Stimulated activated CD8-positive, alpha-beta memory T cell treated with anti-CD3 and anti-CD28 coated beads, Interleukin-12 subunit alpha, Interleukin-12 subunit beta, amount 100 ng/mL, for 4 hours (primary cell): ENCODE measurements around the gene ATAT1.
A peak's percentile ranks its signal among the peaks of the same experiment; 100 is the strongest.

Experiments used
- DNase-seq: peaks from one replicate; pipeline ENCODE4 v3.0.0-alpha.2; 2020; ENCODE audit warnings: low read depth

Gene ATAT1

DNA sequence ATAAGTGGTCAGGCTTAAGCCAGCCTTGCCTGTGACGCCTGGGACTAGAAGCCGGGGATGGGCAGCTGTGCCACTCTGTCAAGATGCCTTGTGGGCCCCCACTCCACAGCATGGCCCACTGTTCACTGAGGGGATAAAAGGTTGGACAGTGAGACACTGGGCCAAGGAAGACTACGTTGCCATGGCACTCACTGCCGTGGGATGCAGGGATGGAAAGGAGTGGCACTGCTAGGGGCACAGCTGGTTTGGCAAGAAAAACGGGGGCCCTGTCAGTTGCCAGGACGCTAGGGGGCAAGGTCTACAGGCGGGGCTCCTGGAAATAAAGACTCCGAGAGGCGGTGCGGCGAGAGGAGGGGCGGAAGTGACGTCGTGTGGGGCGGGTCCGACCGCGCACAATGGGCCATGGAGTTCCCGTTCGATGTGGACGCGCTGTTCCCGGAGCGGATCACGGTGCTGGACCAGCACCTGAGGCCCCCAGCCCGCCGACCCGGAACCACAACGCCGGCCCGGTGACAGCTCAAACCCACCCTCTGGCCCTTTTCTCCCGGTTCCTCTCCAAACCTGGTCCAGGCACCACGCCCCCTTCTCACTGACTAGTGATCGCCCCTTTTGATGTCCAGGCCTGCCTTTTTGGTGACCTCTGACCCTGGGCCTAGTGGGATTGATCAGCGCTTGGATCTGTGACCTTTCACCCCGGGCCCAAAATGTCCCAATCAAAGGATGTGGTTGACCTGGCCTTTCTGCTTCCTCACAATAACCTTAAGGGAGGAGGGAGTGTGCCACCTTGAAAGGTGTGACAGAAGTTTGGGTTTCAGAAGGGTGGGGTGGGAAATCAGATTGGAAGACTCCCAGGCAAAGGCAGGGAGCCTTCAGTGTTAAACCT is at the start of gene ATAT1:
ATAT1 (plus strand) TSS at position 391 of the 883 bp plus-strand sequence.
- DNase-seq, result peak; percentile 79

DNA sequence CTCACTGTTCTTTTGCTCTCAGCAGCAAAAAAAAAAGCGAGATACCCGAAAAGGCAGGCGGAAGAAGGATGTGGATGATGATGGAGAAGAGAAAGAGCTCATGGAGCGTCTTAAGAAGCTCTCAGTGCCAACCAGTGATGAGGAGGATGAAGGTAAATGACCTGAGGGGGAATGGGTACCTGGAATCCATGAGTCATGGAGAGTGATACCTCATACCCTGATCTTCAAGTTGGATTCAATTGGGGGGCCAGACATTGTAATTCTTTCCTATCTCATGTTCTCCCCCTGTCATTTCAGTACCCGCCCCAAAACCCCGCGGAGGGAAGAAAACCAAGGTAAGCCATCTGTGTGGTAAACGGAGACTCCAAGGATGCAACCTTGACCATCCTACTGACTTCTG is 48.6 kb upstream of the ATAT1 start:
- DNase-seq, result no peak

DNA sequence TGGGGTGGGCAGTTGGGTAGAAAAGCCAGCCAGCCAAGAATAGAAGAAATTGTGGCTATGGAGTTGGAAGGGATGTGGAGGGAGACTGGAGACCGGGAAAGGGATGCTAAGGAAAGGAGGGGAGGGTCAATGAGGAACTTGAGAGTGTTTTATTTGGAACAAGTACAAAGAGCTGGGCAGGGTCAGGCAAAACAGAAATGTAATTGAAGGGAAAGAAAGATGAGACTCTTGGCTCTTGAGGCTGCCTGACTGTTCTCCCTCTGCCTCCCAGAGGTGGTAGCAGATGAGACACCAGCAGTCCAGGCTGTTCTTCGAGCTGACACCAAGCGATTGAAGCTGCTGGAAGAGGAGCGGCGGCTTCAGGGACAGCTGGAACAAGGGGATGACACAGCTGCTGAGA is 42.8 kb upstream of the ATAT1 start:
- DNase-seq, result no peak

DNA sequence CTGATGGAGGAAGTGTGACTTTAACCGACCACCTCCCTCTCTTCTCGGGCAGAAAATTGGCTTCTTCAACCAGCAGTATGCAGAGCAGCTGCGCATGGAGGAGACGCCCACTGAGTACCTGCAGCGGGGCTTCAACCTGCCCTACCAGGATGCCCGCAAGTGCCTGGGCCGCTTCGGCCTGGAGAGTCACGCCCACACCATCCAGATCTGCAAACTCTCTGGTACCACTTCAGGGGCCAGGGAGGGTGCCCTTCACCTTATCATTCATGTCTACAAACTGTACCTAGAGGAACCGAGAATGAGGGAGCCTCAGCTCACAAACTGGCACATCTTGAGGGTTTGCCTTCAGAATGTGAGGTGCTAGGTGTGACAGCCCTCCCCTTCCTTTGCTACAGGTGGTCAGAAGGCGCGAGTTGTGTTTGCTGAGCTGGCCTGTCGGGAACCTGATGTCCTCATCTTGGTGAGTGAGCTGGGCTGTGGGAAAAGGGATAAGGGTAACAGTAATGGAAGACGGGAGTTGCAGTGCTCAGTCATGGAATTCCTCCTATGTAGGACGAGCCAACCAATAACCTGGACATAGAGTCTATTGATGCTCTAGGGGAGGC is 36.8 kb upstream of the ATAT1 start:
- no peak for DNase-seq

DNA sequence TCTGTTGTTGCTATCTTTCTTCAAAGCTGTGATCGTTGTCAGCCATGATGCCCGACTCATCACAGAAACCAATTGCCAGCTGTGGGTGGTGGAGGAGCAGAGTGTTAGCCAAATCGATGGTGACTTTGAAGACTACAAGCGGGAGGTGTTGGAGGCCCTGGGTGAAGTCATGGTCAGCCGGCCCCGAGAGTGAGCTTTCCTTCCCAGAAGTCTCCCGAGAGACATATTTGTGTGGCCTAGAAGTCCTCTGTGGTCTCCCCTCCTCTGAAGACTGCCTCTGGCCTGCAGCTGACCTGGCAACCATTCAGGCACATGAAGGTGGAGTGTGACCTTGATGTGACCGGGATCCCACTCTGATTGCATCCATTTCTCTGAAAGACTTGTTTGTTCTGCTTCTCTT is 36.2 kb upstream of the ATAT1 start:
- no peak for DNase-seq

DNA sequence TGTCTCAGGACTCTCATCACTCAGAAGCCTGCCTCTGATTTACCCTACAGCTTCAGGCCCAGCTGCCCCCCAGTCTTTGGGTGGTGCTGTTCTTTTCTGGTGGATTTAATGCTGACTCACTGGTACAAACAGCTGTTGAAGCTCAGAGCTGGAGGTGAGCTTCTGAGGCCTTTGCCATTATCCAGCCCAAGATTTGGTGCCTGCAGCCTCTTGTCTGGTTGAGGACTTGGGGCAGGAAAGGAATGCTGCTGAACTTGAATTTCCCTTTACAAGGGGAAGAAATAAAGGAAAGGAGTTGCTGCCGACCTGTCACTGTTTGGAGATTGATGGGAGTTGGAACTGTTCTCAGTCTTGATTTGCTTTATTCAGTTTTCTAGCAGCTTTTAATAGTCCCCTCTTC is 35.7 kb upstream of the ATAT1 start:
- DNase-seq, result no peak

DNA sequence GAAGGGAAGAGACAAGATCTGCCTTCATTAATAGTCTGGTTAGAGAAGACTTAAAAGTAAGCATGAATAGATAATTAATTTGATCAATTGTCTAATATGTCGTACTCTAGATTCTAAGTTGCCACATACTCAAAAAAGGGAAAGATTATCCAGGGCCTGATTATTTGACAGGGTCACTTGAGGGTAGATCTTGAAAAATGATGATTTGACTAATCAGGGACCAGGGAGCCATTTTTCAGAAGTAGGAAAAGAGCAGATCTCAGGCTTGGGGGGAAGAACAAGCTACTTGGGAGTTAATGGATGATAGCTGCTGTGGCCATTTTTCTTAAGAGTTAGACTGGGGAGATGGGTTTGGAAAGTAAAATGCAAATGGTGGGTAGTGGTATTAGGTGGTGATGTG is 34.4 kb upstream of the ATAT1 start:
- DNase-seq, result no peak

DNA sequence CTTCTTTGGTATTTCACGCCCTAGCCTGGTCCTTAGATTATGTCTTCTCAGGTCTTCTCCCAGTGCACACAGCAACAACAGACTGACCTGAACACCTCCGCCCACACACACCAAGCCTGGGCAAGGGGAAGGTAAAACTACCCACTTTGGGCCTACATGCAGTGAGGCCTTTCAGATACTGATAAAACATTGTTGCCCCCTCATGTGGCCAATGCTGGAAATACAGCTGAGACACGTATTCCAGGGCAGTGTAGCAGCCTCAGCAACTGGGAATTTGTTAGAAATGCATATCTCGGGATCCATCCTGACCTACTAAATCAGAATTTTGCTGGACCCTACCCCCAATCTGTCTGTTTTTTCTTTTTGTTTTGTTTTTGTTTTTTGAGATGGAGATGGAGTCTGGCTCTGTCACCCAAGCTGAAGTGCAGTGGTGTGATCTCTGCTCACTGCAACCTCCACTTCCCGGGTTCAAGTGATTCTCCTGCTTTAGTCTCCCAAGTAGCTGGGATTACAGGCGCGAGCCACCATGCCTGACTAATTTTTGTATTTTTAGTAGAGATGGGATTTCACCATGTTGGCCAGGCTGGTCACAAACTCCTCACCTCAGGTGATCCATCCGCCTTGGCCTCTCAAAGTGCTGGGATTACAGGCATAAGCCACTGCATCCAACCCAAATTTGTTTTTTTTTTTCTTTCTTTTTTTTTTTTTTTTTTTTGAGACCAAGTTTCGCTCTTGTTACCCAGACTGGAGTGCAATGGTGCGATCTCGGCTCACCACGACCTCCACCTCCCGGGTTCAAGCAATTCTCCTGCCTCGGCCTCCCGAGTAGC is 29.1 kb upstream of the ATAT1 start:
- DNase-seq, result peak; percentile 45

DNA sequence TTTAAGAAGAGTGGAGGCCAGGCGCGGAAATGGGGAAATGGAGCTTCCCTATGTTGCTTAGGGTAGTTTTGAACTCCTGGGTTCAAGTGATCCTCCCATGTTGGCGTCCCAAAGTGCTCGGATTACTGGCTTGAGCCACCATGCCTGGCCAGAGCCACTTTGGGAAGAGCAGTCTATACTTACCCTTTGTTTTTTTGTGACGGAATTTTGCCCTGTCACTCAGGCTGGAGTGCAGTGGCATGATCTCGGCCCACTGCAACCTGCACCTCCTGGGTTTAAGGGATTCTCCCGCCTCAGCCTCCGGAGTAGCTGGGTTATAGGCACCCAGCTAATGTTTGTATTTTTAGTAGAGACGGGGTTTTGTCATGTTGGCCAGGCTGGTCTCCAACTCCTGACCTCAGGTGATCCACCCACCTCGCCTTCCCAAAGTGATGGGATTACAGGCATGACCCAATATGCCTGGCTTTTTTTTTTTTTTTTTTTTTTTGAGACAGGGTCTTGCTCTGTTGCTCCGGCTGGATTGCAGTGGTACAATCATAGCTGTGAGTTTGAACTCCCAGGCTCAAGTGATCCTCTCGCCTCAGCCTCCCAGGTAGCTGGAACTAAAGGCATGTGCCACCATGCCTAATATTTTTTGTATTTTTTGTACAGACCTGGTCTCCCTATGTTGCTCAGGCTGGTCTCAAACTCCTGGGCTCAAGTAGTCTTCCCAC is 27.6 kb upstream of the ATAT1 start:
- DNase-seq, result no peak

DNA sequence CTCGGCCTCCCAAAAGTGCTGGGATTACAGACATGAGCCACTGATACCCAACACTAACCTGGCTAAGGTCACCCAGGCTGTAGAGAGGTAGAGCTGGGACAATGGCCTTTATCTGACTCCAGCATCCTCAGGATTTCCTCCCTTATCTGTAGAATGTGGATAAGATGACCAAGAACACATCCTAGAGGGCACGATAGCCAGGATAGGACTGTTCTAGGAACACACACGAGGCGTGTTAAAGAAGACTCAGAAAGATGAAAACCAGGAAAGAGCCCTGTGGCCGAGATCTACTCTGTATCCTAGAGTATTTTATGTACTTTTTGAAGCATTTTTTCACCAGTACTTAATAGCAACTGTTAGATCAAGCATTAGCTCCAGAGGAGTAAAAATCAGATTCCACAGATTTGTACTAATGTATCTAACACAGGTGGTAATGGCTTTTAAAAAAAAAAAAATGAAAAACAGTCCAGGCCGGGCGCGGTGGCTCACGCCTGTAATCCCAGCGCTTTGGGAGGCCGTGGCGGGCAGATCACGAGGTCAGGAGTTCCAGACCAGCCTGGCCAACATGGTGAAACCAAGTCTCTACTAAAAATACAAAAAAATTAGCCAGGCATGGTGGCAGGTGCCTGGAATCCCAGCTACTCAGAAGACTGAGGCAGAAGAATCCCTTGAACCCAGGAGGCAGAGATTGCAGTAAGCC is 26.9 kb upstream of the ATAT1 start:
- no peak for DNase-seq

DNA sequence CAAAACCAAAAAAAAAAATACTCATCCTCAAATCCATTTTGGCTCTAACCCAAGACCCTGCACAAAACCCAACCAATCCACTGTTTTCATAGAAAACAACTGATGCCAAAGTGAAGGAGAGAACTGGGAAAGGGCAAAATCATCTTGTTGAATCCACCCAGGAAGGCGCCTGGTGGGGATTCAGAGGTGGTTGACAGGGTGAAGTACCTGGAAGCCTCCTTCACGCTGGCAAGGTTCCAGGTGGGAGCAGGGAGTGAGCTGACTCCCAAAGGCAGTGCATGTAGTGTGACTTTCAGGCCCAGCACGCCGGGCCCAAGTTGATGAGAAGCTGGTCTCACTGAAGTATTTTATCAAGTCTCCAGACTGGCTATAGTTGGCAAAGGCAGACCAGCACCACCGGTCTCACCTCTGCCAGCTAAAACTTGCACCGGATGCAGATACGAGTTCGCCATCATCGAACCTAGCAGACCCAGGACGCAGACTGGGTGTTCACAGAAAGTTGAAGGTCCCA is 26.2 kb upstream of the ATAT1 start:
- no peak for DNase-seq

DNA sequence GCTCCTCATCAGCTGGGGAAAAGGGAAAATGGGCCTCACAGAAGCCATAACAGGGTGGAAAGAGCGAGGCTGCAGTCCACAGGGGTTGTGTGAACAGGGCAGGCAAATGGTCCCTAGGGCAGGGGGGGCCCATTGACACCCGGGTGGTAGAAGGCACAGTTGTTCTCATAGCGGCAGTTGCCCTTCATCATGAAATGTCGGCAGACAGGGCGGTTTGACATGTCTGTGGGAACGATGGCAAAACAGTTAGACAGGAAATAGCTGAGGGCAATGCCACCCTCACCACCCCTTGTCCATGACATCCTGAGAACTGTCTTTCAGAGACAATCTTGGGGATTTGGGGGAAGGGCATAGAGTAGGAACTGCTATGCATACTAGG is 25.2 kb upstream of the ATAT1 start:
- DNase-seq, result no peak

DNA sequence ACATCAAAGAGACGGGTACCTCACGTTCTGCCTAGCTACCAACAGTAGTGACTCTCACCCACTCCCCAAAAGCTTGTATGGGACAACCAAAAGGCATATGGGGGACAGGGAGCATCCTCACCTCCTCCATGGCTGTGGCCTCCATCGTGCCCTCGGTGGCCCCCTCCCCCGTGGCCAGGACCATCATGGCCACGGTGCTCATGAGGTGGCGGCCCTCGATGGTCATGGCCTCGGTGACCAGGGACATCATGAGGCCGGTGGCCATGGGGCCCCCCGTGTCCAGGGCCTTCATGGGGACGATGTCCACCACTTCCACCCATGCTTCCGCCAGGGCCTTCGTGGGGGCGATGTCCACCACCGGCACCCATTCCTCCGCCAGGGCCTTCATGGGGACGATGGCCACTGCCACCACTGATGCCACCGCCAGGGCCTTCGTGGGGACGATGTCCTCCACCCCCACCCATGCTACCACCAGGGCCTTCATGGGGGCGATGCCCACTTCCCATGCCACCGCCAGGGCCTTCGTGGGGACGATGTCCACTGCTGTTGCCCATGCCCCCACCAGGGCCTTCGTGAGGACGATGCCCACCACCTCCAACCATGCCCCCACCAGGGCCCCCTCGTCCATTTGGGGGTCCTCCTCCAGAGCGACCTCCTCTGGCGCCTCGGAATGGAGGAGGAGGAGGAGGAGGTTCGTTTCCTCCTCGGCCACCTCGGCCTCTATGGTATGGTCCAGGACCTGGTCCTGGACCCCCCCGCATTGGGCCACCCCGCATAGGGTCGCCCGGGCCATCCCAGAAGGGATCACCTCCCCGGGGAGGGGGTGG is 24.6 kb upstream of the ATAT1 start:
- DNase-seq, result no peak

DNA sequence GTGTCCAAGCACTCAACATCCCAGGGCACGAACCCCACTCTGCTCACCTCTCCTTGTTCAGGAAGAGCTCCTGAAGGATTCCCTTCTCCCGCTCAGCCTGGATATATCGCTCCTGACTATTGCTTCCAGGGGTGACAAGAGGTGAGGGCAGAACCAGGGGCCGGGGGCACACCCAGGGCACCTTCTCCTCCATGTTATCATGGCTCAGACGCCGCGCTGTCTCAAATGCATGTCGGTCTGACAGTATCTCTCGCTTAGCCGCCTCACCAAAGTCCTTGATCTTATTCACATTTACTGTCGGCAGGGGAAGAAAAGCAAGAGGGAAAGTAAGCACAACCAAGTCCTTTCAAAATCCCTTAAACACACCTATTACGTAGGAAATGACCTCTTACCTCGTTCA is 22.7 kb upstream of the ATAT1 start:
- DNase-seq, result no peak

DNA sequence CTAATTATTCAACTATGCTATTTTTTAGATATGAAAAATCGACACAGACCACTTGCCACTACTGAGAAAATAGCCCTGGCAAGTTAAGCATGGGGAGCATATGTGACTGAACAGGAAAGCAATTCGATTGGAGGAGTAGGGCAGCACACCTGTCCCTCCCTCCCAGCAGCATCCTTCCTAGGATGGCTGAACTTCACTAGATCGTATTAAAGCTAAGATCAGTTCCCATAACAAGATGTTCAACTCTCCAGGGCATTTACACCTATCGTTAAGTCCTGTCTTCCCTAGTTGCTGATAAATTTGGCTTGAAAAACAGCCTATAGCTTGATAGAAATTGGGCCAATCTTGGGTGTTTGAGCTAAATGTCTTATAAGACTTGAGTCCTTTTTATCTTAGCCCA is 16.6 kb upstream of the ATAT1 start:
- no peak for DNase-seq

DNA sequence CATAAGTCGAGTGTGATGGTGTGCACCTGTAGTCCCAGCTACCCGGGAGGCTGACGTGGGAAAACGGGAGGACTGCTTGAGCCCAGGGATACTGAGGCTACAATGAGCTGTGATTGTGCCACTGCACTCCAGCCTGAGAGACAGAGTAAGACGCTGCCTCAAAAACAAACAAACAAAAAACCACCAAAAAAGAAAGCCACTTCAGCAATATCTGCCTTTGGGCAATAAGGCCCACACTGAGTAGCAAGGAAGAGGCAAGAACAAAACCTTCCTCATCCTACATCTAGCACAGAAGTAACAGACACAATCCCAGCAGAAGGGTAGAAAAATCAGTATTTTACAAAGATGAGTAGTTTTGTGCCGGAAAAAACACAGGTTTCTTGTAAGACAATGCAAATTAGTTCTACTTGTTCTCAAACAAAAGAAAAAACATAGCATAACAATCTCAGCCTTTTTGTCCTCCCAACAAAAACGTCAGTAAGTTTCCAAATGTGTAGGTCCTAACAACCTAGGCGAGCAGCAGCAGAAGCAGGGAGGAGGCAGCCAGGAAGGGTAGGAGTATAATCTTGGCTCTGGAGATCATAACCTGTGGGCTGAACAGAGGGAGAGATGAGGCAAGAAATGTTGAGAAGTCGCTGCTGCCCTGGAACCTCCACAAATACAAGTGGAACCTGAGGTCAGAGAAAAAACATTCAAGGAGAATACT is 15.4 kb upstream of the ATAT1 start:
- DNase-seq, result no peak

DNA sequence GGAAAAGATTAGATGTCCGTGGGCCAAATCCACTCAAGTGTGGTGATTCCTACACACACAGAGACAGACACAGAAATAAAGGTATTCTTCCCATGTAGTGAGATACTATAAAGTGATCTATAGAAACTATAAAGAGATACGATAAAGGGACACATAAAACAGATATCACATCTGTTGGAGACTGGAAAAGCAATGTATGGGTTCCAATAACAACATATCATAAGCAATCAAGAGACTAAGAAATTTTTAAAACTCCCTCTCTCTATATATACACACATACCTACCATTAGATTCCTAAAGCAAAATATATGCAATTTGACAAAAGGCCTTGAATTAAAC is 14.8 kb upstream of the ATAT1 start:
- DNase-seq, result no peak

DNA sequence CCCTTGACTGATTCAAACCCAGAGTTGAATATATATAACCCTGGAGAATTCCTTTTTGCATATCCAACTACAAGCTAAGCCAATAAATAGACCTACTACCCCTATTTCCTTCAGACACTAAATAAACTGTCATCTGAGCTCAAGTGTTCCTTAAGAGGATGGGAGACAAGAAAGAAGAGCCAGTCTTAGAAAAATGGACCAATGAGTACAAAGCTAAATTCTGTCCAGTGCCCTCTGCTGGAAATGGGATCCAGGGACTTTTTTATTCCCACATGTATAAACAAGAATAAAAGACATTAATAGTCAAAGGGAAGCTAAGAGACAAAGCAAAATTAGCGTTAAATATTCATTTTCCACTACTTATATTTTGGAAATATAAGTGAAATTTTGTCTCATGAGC is 14.5 kb upstream of the ATAT1 start:
- no peak for DNase-seq

DNA sequence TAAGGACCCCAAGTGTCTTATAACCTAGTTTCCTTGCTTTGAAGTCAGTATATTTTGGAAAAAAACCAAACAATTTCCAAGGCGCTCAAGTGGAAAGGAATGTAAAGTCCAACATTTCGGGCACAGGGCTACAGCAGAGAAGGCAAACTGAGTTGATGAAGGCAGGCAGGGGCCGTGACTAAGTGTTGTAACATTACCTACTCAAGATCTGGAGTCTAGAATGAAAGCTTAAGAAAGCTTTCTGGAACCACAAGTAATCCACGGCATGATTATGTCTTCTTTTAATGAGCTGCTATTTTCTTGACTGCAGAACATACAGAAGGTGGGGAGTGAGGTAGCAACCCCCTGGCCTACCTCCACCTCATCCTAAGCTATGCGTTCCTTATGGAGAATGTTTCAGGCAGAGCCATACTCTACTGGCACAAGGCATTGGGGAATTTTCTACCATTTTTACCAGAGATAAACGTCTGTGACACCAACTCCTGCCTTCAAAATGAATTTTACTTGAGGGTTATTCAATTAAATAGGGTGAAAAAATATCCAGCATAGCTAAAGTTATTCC is 13.9 kb upstream of the ATAT1 start:
- DNase-seq, result no peak
